ENCODE results near the gene JMJD8.

The JMJD8 gene

DNA sequence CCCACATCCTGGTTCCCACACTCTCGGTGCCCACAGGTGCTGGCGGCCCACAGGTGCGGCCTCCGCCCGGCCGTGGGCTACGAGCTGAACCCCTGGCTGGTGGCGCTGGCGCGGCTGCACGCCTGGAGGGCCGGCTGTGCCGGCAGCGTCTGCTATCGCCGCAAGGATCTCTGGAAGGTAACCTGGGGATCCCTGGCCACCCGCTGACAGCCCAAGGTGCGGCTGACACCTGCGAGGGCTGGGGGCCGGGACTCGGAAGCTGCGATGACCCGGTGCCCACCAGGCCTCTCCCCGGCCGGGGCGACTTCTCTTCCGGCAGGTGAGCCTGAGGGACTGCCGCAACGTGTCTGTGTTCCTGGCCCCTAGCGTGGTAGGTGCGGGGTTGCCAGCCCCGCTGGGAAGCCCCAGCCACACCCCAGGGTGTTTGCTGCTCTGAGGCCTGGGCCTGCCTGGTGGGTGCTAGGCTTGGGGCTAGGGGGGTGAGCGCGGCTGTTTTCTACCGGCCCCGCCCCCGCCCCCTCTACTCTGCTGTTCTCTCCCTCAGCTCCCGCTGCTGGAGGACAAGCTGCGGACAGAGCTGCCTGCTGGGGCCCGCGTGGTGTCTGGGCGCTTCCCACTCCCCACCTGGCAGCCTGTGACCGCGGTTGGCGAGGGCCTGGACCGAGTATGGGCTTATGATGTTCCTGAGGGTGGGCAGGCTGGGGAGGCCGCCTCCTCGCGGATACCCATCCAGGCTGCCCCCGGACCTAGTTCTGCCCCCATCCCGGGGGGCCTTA is 37.8 kb upstream of the JMJD8 start:
- no peak for DNase-seq

DNA sequence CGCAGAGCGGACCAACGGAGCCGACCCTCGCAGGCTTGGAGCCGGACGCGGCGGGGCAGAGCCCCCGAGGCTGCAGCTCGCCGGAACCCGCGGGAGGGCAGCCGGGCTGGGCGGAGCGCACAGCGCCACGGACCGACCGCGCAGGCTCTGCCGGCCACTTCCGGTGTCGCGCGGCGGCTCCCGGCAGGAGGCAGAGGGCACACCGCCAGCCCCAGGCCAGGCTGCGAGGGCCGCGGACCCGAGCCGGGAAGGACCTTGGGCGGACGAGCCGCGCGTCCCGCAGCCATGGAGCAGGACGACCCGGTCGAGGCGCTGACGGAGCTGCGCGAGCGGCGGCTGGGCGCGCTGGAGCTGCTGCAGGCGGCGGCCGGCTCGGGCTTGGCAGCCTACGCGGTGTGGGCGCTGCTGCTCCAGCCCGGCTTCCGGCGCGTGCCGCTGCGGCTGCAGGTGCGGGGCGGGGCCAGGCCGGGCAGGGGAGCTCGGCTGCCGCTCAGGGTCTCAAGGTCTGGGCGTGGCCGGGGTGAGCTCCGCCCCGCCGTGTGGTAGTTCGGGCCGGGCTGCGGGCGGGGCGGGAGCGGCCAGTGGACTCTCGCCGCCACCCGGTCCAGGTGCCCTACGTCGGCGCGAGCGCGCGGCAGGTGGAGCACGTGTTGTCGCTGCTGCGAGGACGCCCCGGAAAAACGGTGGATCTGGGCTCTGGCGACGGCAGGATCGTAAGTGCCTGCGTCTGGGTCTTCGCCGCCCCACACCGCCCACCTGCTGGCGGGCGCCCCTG is 37.0 kb upstream of the JMJD8 start, which contains the start of gene ANTKMT:
Gene ANTKMT (plus strand): TSS at position 157 of the 775 bp plus-strand sequence. CDS start 129 bp downstream, at position 286.
- DNase-seq, result peak; percentile 88

DNA sequence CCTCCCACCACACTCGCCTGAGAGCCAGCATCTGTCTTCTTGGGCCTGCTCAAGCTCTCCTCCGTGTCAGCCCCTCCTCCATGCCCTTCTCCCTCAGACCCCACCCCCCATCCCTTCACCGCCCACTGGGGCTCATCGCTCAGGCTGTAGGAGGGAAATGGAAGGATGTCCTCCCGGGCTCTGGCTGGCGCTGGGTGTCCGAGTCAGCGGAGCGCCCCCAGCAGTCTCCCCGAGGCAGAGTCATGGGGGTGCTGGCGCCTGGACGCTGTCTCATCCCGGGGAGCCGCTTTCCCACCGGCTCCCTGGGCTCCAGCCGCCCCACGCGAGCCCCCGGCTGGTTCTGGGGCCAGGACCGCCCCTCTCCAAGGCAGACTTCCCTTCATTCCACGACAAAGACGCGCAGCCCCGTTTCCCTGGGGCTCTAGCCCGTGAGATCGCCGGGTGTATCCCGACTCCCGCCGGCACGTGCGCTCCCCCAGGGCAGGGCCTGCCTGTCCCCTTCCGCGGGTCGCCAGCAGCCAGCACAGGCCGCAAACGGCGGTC is 36.4 kb upstream of the JMJD8 start:
- DNase-seq, result peak; percentile 69

DNA sequence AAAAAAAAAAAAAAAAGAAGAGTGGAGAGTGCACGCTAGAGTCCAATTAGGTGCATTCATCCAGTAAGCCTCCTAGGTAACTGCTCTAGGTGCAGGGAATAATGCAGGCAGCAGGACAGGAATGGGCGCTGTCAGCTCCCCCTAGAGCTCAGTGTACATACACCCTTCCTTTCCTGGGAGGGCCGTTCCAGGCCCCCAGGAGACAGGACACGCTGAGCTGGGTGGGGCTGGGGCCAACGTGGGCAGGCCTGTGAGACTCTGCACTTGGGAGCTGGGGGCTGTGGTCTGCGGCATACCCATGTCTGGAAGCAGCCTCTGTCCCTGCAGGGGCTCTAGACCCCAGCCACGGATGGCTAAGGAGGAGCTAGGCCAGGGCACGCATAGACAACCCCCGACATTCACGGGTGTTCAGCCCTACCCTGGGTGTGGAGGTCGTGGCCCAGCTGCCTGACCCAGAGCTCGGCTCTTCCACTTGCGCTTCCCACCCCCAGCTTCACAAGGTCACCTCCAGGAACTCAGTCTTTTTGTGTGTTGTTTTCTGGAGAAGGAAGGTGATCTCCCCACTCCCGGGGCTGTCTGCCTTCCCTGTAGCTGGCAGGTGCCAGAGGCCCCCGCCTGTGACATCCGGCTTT is 35.8 kb upstream of the JMJD8 start:
- peak; percentile 60 for DNase-seq

DNA sequence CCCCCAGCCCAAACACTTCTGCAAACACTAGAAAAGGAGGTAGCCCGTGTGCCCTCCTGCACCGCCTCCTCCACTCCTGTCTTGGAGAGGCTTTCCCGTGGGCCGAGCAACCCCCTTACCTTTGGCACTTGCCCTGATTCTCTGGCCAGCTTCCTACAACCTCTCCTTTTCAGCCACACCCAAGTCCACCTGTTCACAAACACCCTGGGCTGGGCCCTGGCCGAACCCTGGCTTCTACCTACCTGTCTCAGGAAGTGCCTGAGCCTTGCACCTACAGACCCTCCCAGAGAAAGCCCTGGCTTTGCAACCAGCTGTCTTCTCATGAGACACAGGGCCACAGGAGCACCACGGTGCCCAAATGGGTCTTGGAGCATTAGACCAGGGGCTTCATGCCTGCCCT is 34.8 kb upstream of the JMJD8 start:
- DNase-seq, result no peak

DNA sequence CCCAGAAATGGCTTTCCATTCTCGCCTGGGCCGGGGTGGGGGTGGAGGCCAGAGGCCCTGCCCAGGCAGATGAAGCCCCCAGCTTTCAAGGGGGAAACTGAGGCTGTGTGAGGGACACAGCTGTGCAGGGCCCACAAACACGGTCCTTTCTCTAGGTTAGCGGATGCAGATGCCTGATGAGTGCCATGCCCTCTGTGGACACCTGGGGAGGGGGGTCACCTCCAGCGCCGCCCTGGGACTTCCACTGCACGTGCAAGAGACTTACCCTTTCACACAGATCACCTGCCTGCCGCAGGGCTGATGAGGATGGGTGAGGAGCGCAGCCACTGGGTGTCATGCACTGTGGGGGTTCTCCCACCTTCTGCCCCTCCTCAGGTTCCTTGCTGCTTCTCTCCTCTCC is 34.3 kb upstream of the JMJD8 start:
- DNase-seq, result no peak

DNA sequence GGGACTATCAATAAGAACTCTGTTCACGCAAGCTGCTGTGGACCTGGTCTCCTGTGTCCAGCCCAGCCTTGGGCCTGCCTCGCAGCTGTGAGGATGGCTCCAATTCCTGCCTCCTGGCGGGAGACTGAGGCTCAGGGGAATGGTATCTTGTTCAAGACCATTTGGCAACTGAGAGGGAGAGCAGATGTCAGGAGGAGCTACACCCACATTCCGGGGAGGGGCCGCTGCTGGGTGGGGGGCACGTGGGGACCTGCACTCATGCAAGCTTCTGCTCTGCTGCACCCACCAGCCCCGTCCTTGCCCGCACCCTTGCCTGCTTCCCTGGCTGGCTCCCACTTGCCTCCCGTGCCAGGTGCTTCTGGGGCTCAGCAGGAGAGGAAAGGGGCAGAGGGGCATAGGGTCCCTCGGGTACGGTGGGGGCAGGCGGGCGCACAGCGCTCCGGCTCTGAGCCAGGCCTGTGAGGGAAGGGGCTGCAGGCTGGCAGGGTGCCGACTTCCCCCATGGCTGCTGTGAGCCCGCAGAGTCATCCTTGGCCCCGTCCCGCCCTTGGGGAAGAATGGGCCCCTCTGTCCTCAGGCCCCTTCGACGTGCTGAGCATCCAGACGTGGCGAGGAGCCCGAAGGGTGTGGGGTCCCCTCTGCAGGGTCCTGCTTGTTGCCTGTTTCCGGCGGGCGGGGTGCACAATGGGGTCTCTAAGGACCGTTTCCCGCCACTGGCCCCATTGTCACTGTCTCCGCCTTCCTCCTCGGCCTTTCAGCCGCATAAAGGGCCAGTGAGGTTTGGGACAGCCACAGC is 33.5 kb upstream of the JMJD8 start:
- DNase-seq, result no peak

DNA sequence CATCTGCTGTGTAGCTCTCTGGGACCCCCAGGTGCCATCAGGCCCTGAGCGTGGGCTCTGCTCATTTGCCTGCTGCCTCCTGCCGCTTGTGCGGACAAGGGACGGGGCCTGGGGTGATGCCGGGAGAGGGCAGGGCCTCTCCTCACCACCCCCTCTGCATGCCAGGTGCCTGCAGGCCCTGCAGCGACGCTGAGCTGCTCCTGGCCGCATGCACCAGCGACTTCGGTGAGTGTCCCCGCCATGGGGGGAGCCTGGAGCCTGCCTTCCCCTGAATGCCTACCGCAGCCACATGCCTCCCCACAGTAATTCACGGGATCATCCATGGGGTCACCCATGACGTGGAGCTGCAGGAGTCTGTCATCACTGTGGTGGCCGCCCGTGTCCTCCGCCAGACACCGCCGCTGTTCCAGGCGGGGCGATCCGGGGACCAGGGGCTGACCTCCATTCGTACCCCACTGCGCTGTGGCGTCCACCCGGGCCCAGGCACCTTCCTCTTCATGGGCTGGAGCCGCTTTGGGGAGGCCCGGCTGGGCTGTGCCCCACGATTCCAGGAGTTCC is 32.7 kb upstream of the JMJD8 start:
- no peak for DNase-seq

DNA sequence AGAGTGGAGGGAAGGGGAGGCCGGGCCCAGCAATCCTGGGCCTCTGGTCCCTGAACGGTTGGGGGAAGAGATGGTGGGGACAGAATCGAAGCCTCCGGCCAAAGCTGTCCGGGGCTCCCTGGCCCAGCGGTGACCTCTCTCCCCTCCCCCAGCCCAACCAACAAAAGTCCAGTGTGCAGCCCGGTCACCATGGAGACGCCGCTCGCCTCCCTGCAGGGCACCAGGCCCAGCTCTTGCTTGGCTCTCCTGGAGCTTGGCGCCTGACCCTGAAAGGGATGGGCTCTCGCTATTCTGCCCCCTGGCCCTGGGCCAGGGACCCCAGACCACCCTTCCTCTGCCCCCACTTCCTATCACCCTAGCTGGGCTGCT is 32.0 kb upstream of the JMJD8 start:
- DNase-seq, result no peak

DNA sequence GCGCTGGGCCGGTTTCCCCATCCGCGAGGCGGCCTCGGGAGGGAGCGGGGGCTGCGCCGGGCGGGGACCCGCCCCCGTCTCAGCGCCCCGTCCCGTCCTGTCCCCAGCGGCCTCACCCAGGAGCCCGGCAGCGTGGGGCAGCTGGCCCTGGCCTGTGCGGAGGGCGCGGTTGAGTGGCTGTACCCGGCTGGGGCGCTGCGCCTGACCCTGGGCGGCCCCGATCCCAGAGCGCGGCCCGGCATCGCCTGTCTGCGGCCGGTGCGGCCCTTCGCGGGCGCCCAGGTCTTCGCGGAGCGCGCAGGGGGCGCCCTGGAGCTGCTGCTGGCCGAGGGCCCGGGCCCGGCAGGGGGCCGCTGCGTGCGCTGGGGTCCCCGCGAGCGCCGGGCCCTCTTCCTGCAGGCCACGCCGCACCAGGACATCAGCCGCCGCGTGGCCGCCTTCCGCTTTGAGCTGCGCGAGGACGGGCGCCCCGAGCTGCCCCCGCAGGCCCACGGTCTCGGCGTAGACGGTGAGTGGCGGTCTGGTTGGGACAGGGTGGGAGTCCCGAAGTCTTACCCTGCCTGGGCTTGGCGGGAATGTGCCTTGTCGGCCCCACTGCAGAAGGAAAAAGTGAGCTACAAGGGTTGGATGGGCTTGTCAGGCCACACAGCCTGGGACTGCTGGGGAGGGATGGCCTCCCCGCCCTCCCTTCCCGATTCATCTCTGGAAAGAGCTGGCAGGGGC is 31.5 kb upstream of the JMJD8 start:
- no peak for DNase-seq

DNA sequence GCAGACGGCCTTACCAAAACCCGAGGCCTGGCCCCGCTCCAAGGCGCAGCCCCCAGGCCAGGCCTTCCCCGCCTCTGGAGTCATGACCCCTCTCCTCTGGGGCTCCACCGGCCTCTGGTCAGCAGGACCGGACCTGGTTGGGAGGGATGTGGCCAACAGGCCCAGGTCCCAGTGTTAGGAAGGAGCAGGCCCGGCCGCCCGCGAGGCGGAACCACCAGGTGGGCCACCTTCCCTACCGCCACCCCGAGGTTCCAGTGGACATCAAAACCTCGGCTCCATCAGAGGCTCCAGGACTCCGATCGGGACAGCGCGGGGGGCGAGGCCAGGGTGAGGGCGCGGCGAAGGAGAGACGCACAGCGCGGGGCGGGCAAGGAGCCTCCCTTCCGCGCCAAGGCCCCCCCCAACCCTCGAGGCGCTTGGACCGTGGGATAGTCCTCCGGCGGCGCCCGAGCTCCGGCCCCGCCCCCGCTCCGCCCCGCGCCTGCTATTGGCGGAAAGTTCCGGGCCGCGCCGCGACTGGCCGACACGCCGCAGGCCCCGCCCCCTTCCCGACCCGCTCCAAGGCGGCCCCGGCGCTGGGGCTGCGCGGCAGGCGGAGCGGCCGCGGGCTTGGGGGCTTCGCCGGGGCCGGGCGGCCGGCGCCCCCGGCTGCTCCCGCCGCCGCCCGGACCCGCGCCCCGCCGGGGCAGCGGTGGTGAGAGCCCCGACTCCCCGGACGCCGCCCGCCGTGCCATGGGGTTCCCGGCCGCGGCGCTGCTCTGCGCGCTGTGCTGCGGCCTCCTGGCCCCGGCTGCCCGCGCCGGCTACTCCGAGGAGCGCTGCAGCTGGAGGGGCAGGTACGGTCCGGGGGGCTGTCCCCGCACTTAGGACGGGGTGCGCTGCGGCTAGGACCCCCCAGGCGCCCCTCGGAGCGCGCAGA is 30.7 kb upstream of the JMJD8 start, which contains the start of gene METRN:
Gene METRN (plus strand): TSS at position 561 of the 919 bp plus-strand sequence. CDS start 172 bp downstream, at position 733.
- peak; percentile 83 for DNase-seq

DNA sequence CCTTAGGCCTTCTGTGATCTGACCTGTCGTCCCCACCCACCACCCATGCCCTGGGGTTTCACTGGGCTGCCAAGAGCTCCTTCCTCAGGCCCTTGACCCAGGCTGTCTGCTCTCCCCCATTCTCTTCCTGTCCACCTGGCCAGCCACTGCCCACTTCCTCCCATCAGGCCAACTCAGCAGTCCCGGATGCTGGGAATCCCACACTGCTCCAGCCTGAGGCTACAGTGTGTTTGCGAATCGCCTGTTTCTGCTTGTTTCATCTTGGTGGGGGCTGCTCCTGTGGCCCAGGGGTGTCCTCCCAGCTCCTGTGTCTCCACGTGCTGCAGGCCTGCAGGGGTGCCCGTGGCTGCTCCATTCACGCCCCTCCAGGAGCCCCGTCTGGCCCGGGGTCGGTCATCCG is 29.9 kb upstream of the JMJD8 start:
- DNase-seq, result no peak

DNA sequence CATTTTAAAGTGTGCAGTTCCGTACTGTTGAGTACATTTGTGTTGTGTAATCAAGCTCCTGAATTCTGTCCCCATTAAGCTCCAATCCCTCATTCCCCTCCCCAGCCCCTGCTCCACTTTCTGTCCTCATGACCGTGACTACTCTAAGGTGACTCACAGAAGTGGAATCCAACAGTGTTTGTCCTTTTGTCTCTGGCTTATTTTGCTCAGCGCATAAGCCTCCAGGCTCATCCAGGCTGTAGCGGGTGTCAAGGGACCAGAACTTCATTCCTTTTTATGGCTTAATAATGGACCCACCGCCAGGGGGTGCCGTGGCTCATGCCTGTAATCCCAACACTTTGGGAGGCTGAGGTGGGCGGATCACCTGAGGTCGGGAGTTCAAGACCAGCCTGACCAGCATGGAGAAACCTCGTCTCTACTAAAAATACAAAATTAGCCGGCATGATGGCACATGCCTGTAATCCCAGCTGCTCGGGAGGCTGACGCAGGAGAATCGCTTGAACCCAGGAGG is 28.7 kb upstream of the JMJD8 start:
- DNase-seq, result peak; percentile 69

DNA sequence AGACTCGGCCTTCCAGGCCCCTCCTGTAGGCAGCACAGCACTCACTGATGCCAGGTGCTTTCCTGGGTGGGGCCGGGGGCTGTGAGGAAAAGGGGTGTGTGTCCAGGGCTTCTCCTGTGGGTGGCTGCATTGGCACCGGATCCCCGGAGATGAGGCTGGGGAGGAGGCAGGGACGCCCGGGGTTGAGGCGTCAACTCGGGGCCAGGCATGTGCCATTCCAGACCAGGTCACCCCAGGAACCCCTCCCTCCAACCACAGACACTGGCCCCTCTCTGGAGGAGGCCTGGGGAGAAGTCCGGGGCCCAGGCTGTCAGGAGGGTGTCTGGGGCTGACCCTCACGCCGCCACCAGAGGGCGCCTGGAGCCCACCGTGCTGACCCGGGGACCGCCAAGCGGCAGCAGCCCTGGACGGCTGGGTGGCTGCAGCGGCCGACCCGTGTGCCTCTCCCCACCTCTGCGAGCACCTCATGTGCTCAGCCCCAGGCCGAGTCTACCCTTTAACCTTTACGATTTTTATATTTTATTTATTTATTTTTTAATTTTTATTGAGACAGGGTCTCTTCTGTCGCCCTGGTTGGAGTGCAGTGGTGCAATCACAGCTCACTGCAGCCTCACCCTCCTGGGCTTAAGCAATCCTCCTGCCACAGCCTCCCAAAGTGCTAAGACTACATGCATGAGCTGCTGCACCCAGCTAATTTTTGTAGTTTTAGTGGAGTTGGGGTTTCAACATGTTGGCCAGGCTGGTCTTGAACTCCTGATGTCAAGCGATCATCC is 27.6 kb upstream of the JMJD8 start:
- peak; percentile 59 for DNase-seq

DNA sequence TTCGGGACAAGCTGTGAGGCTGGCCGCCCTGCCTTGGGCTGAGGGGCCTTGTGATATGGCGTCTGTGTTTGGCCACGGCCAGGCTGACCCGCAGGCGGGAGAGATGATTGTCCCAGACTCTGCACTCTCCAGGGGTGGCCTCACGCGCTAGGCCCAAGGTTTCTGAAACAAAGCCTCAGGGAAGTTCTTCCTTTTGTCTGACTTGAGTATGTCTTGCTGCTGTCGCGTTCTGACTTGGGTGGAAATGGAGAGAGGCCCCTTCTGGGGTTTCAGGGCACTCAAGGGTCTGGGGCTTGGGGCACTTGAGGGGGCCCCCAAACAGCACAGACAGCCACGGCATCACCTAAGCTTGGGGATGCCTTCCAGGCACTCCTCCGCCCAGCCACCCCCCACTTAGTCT is 26.9 kb upstream of the JMJD8 start:
- no peak for DNase-seq

DNA sequence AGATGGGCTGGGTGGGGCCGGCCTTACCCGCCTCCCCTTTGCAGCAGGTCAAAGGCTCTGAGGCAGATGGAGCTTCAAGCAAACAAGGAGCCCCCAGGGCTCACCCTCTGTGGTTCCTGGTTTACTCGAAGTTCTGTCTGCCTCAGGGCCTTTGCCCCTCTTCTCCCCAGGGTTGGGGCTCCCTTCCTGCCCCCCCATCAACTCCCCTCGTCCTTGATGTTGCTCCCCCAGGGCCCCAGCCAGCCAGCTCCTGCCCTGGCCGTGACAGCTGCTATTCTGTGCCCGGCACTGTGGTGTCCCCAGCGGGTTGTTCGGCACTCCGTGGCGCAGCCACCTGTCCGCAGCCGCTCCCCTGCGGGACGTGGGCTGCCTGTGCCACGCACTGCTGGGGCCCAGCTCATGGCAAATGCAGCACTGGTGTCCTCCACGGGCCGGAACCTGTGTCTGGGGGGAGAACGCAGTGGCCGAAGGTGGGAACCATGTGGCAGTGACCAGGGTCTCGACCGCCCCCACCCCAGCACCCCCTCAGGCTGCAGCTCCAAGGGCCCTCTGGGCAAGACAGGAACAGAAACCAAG is 26.5 kb upstream of the JMJD8 start:
- DNase-seq, result no peak

DNA sequence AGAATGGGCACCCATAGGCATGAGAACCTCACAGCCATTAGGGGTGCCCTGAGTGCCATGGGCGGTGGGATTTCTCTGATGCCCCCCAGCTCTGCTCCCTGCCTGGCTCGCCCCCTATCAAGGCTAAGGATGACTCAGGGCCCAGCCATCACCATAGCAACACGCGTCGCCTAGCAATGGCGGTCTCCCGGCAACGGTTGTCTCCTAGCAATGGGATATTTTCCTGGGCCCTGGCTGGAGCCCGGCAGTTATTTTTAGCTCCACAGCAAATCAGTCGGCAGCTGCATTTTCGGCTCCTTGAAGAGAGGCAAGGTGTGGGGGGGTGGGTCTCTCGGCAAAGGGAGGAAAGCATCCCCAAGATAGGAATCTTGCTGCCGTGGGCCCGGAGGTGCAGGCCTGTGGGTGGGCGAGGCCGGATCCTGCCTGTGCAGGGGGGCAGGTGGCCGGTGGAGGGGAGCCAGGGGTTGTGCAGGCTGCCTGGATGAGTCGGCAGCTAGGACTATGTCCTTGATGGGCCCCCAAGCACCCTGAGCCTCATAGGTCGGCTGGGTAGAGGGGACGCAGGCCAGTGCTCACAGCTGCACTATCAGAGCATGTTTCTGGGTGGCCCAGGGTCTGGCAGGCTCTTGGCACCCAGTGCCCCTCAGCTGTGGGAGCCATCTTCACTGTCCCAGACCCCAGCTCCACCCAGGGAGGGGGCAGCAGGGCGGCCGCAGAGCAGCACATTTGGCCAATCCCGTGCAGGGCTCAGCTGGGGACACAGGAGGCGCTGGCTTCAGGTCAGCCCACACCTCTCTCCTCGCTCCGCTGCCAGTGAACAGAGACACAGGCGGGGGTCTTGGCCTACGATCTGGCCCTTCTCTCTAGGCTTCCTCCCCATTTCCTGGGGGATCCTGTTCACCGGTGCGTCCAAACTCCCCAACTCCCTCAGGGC is 25.7 kb upstream of the JMJD8 start:
- peak; percentile 44 for DNase-seq

DNA sequence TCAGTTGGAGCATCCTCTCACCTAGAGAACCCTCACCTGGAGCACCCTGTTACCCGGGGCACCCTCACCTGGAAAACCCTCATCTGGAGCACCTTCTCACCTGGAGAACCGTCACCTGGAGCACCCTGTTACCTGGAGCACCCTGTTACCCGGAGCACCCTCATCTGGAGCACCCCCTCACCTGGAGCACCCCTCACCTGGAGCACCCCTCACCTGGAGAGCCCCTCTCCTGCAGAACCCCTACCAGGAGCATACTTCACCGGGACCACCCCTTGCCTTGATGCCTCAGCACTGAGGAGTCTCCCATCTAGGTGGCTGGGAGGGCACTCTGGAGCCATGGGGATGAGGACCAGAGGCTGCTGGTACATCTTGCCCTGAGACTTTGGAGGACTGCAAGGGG is 24.8 kb upstream of the JMJD8 start:
- no peak for DNase-seq
